CD4-positive, alpha-beta T cell treated with Interleukin-1 beta for 1 hour (primary cell): ENCODE results near the gene FBXL13.
"Not testable (repeated sequence)": the region's sequence is repeated elsewhere in the genome, so short reads cannot be mapped to it uniquely, and the experiment has no call there.

ENCODE experiments used
- DNase-seq, 2 donors: peaks; one replicate each; pipeline ENCODE4 v3.0.0-alpha.2; 2020 to 2022

The FBXL13 gene

DNA sequence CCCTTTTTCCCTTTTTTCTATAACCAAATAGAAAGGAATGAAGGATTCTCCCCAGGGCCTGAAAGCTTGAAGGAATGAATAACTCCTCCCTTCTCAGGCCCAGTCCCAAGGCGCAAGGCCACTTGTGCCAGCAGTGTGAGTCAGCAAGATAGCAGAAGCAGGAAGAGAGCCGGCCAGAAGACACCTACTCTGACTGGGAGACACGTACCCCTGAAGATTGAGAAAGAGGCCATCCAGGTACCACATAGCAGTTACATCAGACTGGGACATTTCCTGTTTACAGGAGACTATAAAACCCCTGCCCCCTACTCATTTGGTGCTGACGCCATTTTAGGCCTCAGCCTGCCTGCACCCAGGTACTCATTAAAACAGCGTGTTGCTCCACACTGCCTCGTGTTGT lies 96.3 kb downstream of the FBXL13 start:
- peak in 1 of 2 donors; percentile 17 for DNase-seq

DNA sequence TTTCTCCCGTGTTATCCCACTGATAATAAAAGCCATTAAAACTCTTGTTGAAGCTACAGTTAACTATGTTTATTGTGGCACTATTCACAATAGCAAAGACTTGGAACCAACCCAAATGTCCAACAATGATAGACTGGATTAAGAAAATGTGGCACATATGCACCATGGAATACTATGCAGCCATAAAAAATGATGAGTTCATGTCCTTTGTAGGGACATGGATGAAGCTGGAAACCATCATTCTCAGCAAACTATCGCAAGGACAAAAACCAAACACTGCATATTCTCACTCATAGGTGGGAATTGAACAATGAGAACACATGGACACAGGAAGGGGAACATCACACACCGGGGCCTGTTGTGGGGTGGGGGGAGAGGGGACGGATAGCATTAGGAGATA lies 97.0 kb downstream of the FBXL13 start:
- not testable (repeated sequence) for DNase-seq

DNA sequence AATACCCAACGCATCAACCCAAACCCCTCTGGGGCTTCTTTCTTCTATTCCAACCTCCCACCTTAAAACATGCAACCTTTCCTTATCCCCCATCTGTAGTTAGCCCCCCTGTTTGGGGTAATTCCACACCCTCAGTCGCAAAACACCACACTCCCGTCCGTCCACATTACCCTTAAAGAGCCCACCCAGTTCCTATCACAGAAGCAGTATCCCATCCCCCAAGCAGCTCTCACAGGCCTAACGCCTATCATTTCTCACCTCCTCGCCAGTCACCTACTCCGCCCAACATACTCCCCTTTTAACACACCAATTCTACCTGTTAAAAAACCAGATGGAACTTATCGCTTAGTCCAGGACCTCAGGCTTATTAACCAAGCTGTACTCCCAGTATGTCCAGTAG lies 98.1 kb downstream of the FBXL13 start:
- no peak for DNase-seq

DNA sequence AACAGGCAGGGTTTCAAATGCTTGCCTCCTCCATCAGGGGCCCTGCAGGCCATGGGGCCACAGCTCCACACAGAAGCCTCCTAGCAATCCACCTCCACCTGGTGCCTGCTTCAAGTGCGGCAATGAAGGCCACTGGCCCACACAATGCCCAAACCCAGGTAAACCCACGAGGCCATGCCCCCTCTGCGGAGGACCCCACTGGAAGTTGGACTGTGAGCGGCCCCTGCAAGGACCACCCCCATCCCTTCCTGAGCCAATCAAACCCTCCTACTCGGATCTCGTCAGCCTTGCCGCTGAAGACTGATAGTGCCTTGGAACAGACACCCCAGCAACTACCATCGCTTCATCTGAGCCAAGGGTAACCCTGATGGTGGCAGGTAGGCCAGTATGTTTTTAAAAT lies 98.7 kb downstream of the FBXL13 start:
- DNase-seq: no peak

DNA sequence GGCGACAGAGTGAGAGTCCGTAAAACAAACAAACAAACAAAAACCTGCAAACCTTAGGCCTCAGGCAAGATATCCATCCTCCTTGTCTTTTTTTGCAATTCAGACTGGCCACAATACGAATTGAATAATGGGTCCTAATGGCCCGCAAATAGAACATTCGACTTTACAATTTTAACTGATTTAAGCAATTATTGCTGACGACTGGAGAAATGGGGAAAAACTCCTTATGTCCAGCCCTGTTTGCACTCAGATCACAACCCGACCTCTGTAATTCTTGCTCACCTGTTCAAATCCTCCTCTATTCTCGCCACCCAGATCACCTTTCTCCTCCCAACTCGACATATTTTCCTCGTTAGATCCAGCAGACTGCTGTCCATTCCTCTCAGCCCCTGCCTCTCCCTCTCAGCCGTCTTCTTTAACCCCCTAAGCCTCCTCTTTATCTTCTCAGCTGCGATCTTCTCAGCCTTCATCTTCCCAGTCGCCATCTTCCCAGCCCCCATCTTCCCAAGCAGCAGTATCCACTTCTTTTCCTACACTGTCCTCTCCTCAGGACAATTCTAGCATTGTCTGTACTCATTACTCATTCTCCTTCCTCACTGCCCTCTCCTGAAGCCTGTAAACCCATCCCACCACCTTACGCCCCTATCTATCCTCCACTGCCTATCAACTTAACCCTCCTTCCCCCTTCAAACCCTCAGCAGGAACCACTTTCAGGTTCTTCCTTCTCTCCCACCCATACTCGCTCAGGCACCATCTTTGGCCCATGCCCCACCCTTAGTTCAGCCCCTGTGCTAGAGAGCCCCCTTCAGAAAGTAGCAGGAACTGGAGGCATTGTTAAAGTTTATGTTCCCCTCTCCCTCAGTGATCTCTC lies 100.0 kb downstream of the FBXL13 start:
- no peak for DNase-seq

DNA sequence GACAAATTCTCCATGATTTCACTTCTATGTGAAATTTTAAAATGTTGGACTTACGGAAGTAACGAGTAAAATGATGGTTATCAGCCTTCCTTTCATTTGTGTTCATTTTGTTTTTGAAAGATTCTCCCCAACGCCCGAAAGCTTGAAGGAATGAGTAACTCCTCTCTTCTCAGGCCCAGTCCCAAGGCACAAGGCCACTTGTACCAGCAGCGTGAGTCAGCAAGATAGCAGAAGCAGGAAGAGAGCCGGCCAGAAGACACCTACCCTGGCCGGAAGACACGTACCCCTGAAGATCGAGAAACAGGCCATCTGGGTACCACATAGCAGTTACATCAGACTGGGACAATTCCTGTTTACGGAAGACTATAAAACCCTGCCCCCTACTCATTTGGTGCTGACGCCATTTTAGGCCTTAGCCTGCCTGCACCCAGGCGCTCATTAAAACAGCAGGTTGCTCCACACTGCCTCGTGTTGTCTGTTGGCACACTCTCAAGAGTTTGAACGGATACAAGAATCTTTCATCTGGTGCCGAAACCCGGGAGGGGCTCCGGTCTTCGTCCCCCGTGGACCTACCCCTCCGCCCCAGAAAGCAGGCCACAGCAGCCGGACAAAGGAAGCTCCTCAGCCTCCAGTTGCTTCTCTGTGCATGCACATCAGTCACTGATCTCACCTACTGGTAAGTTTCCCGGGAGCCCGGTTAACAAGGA lies 101.3 kb downstream of the FBXL13 start:
- DNase-seq: peak in 1 of 2 donors; percentile 19

DNA sequence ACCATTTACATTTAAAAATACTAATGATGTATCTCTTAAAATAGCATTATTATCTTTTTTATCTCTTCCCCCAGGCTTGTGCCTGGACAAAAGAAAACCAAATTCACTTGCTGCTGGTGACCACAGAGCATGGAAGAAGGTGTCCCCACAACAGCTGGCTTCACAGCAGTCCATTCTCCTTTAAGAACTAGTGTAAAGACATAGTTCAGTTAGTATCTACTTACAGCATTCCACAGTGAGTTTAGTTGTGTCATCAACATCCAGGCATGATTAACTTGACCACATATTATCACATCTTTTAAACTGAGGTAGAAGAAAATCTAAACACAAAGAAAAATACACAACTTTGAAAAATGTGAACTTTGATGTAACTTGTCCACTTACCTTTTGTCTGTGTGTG lies 106.8 kb downstream of the FBXL13 start:
- DNase-seq: no peak

DNA sequence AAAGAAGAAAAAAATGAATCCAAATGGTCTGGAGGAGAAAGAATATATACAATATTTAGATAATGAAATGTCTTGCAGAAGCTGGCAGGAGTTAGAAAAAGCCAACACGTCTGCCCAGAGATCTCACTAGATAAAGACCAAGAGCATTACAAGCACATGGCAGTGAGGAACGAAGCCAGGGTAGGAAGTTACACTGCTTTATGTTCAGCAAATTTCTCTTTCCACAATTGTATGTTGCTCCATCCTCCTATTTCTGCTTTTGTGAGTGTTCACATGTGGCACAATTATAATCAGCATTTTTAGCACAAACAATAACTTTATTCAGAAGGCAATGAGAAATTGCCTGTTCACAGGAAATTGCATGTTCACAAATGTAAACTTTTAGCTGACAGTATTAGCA lies 108.1 kb downstream of the FBXL13 start:
- no peak for DNase-seq

DNA sequence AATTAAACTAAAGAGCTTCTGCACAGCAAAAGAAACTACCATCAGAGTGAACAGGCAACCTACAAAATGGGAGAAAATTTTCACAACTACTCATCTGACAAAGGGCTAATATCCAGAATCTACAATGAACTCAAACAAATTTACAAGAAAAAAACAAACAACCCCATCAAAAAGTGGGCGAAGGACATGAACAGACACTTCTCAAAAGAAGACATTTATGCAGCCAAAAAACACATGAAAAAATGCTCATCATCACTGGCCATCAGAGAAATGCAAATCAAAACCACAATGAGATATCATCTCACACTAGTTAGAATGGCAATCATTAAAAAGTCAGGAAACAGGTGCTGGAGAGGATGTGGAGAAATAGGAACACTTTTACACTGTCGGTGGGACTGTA lies 112.6 kb downstream of the FBXL13 start:
- DNase-seq: not testable (repeated sequence)

DNA sequence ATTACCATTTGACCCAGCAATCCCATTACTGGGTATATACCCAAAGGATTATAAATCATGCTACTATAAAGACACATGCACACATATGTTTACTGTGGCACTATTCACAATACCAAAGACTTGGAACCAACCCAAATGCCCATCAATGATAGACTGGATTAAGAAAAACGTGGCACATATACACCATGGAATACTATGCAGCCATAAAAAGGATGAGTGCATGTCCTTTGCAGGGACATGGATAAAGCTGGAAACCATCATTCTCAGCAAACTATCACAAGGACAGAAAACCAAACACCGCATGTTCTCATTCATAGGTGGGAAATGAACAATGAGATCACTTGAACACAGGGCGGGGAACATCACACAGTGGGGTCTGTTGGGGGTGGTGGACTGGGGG lies 116.6 kb downstream of the FBXL13 start:
- not testable (repeated sequence) for DNase-seq

DNA sequence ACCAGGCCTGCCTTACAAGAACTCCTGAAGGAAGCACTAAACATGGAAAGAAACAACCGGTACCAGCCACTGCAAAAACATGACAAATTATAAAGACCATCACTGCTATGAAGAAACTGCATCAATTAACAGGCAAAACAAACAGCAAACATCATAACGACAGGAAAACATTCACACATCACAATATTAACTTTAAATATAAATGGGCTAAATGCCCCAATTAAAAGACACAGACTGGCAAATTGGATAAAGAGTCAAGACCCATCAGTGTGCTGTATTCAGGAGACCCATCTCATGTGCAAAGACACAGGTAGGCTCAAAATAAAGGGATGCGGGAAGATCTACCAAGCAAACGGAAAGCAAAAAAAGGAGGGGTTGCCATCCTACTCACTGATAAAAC lies 120.2 kb downstream of the FBXL13 start:
- DNase-seq: not testable (repeated sequence)

DNA sequence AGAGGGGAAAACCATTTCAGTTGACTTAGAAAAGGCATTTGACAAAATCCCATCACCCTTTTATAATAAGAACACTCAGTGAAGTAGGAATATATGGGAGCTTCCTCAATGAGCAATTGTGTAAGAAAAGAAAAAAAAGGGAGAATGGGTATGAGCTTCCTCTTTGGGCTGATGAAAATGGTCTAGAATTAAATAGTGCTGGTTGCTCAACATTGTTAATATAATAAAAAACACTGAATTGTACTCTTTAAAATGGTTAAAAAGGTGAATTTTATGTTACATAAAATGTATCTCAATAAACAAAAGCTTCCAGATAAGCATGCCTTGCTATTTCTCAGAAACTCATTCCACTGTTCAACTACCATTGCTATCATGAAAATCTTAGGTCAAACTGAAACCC lies 121.2 kb downstream of the FBXL13 start:
- DNase-seq: no peak

DNA sequence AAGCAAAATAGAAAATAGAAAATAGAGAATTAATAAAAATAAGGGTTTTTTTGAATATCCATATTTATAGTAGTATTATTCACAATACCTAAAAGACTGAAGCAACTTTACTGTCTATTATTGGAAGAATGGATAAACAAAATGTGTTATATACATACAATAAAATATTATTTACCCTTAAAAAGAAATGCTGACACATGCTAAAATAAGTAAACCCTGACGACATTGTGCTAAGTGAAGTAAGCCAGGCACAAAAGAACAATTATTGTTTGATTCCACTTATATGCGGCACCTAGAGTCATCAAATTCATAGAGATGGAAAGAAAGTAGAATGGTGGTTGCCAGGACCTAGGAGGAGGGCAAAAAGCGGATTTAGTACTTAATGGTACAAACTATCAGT lies 122.8 kb downstream of the FBXL13 start:
- DNase-seq: no peak

DNA sequence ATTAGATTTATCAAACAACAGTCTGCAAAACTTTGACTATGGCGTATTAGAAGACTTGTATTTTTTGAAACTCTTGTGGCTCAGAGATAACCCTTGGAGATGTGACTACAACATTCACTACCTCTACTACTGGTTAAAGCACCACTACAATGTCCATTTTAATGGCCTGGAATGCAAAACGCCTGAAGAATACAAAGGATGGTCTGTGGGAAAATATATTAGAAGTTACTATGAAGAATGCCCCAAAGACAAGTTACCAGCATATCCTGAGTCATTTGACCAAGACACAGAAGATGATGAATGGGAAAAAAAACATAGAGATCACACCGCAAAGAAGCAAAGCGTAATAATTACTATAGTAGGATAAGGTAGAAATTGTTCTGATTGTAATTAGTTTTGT lies 130.4 kb downstream of the FBXL13 start:
- no peak for DNase-seq

DNA sequence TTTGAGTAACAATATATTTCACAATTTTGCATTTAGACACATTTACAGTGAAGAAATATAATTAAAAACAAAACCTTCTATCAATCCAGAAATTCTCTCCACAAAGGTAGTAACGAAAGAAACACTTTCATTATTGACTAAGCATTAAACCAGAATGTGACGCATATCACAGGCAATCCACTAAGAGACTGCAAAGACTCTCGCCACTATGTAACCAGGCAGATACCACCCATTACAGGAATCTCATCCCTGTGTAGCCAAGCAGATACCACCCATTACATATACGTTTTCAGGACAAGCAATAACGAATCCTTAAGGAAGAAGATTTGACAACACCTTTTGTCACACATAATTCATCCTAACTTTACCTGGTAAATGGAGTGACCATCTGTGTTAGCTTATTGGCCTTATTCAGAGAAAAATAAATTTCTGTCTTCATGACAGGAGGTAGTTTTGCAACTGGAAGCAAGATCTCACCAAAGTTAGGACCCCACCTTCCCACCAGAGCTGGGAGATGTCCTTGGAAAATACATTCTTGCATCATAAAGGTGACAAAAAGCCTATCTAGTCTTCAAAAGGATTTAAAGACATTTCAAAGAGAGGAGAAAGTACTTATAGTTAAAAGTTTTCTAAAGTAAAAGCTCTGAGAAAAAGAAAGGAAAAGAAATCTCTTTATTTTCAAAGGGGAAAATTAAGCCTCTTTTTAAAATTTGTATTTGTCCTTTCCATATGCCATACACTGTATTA lies 131.0 kb downstream of the FBXL13 start:
- DNase-seq: no peak

DNA sequence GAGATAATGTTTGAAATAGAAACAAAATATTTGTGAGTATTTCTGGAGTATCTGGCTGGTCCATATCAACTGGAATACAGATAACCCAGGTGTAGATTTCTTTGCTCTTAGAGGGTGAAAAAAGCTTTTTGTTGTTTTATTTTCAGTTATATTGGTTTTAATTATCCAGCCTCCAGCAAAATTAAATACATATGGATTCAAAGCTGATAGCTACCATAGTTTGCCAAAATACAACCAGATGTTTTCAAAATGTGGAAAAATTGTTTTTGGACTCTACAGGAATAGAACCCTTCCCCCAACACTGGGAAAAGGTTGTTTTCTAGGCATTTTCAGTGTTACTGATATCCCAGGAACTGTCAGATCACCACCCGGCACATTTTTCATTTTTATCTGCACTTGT lies 131.7 kb downstream of the FBXL13 start:
- DNase-seq: no peak

DNA sequence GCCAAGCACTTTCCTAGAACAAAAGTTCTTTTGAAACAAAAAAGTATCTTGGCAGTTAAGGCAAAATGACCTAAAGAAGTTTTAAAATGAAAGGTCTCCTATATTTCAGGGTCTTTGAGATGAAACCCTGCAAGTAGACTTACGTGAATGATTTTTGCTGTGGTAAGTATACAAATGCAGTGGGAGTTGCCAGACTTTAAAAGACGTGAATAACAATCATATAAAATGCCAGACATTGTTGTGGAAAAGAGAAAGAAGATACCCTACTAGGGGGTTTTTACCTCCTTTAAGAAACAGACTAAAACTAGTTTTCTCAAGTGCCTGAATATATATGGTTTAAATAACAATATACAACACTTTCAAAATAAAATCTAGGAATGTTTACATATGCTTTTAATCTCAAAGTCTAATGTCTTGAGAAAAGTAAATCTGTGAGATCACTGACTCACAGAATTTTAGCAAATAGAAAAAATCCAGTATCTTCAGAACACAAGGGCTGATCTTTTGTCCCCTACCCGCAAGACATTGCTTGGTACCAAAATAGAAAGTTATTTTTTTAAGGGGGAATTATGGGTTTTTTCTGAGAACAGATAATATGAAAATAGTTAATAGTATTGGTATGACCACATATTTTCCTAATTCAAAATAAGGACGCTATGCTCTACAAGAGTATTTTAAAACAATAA lies 132.3 kb downstream of the FBXL13 start:
- no peak for DNase-seq

DNA sequence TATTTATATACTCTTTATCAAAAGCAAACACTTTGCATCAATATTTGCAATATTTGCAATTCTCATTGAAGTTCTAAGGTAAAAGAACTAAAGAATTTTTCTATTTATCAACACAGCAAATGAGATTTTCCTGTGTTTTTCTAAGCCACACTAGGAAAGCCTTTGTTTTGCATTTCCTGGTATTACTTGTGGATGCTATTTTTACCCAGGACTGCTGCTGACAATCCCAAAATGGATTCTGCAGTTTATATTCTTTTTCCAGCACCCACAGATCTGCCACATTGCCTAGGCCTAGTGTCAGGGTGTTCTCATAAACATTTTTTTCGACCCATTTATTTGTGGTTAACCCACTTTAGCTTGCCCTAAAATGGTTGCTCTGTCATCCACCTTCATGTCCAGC lies 135.9 kb downstream of the FBXL13 start:
- DNase-seq: no peak

DNA sequence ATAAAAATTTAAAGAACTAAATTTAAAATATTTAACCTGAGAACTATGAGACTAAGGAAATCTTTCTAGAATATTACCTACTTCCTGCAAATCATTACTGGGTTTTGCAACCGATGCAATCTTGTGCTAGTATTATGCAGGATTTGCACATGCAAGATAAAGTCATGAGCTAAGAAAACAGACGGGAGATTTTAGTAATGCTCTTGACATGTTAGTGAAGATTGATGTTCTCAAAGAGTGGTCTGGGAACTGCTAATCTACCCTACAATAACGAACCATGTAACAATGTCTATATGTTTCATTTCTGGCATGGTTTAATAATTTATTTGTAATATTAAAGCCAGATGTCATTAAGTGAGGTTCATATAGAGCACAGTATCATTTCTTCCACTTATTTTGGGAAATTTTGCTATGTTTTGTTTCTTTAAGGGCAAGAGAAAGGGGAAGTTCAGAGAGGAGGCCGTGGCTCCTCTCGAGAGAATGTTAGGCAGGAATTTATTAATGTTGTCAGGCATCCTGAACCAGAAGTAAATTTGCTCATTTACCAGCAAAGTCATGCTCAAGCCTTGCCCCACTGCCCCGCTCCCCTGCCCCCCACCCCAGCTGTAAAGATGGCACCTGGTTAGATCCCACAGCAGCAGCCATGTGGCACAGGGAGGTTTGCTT lies 139.0 kb downstream of the FBXL13 start:
- no peak for DNase-seq

DNA sequence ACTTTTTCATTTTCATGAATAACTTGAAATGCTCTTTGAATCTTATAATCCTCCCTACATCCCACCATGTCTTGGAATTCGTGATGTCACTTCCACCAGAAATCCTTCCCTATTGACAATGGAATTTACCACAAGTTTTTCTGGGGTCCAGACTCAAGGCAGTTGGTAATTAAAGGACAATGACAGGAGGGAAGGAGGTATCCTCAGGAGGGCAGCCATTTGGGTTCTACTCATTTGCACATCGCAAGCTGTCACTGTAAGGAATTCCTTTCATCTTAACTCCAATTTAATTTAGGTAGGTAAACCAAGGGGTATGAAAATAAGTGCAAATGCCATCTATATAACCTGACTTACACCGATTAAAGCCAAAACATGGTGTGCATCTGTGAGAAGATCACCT lies 139.9 kb downstream of the FBXL13 start:
- DNase-seq: no peak

DNA sequence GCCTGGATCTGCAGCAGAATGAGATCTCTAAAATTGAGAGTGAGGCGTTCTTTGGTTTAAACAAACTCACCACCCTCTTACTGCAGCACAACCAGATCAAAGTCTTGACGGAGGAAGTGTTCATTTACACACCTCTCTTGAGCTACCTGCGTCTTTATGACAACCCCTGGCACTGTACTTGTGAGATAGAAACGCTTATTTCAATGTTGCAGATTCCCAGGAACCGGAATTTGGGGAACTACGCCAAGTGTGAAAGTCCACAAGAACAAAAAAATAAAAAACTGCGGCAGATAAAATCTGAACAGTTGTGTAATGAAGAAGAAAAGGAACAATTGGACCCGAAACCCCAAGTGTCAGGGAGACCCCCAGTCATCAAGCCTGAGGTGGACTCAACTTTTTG lies 140.4 kb downstream of the FBXL13 start:
- DNase-seq: no peak

DNA sequence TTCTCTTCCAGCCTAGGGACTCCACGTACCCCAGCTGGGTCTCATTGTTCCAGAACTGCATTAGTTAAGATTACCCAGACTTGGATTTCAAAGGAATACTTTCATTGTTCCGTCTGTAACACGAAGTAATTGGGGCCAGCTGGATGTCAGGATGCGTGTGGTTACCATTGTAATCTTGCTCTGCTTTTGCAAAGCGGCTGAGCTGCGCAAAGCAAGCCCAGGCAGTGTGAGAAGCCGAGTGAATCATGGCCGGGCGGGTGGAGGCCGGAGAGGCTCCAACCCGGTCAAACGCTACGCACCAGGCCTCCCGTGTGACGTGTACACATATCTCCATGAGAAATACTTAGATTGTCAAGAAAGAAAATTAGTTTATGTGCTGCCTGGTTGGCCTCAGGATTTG lies 140.8 kb downstream of the FBXL13 start:
- DNase-seq: no peak

DNA sequence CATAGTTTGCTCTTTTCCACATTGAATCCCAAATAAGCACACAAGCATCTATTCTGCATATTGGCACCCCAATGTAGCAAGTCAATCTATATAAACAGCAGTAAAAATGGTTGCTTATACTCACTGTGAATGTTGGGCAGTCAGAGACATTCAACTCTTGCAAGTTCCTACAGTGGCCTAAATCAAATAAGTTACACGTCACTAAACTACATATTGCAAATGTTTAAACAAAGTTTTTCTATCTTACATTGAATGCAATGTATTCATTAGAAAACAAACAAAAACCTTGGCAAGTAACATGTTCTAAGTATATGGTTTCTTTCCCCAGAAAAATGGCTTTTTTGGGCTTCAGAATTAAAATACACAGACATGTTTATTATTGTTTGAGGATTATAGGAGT lies 142.8 kb downstream of the FBXL13 start:
- DNase-seq: no peak
